PC-3 (cell line): Measurements from ENCODE around the gene TRMT2A.

Experiments
- CTCF ChIP-seq: fragments of 300-600 bp; sonication (generic); conservative IDR thresholded peaks from 2 replicates; pipeline ENCODE4 v1.5.1; 2017; ENCODE audit warnings: antibody characterized with exemption, low read depth, mild to moderate bottlenecking, low read length
- EZH2 ChIP-seq: fragments of 300-600 bp; sonication (generic); IDR thresholded peaks from one replicate; pipeline ENCODE4 v1.6.1; 2017; ENCODE audit warnings: antibody characterized with exemption, mild to moderate bottlenecking, low read length; ENCODE audit not compliant: unreplicated experiment
- EZH2phosphoT487 ChIP-seq: fragments of 300-600 bp; sonication (generic); IDR thresholded peaks from 2 replicates; pipeline ENCODE4 v1.6.1; 2018; ENCODE audit warnings: mild to moderate bottlenecking, antibody characterized with exemption, low read length, borderline replicate concordance

- TF ChIP-seq EZH2 (no peak), CTCF (no peak), EZH2phosphoT487 (no peak)
Observed at GRCh38 chr22:20124083-20124787, 7.2 kb upstream of the TRMT2A start.
